Kidney (tissue), 14 donors: ENCODE results near the gene NTSR1. TPM values are rescaled to one million over a fixed set of nuclear protein-coding genes. Genes with fewer than 3 reads are reported as not detected.

Experiments
- DNase-seq, 5 donors: peaks; one replicate each; pipeline ENCODE4 v3.0.0-alpha.2; 2013 to 2020
- FAIRE-seq: peaks from 2 replicates; lab custom pipeline; 2012; peaks lifted over from hg19 to GRCh38; lab: Jason Lieb, UNC
- H3K27ac ChIP-seq, 2 donors: one replicate each; pipeline ENCODE4 v1.7.0; 2013; ENCODE audit warnings: low read depth in 2 of 2, low read length in 2 of 2, inconsistent platforms in 1 of 2
- H3K27me3 ChIP-seq: one replicate; pipeline ENCODE4 v1.7.1; 2013; ENCODE audit warnings: low read length, inconsistent platforms; ENCODE audit not compliant: control insufficient read depth, insufficient read depth
- H3K36me3 ChIP-seq, 3 donors: one replicate each; pipeline versions ENCODE4 v1.7.0 to v1.7.1; 2013; ENCODE audit warnings: low read length in 3 of 3, control low read depth in 1 of 3, inconsistent platforms in 1 of 3; ENCODE audit not compliant: insufficient read depth in 3 of 3, control insufficient read depth in 2 of 3
- H3K4me1 ChIP-seq, 3 donors: one replicate each; pipeline versions ENCODE4 v1.7.0 to v1.7.1; 2013; ENCODE audit warnings: low read length in 3 of 3, inconsistent platforms in 1 of 3, low read depth in 1 of 3; ENCODE audit not compliant: control insufficient read depth in 2 of 3, insufficient read depth in 2 of 3
- H3K4me3 ChIP-seq, 3 donors: one replicate each; pipeline versions ENCODE4 v1.7.0 to v1.8.1; 2013; ENCODE audit warnings: low read length in 3 of 3, control low read depth in 1 of 3, inconsistent platforms in 1 of 3
- H3K9ac ChIP-seq, 3 donors: one replicate each; pipeline versions ENCODE4 v1.7.0 to v1.7.1; 2013; ENCODE audit warnings: low read length in 3 of 3, control low read depth in 1 of 3, inconsistent platforms in 1 of 3
- H3K9me3 ChIP-seq, 3 donors: one replicate each; pipeline versions ENCODE4 v1.7.0 to v1.7.1; 2013; ENCODE audit warnings: low read length in 3 of 3, control low read depth in 1 of 3, inconsistent platforms in 1 of 3; ENCODE audit not compliant: control insufficient read depth in 2 of 3, insufficient read depth in 1 of 3
- intact Hi-C: fragments of 100-400 bp; cut with DNase I; formaldehyde crosslinking; loops from one replicate; pipeline ENCODE4 v1.11.1; 2022
- polyA plus RNA-seq: library from polyadenylated mRNA; stranded (reverse); fragments of 350-450 nt; fragmentation: Illumina TruSeq; extraction: RNeasy Lipid Tissue Mini Kit (QIAGEN cat#74804); gene quantifications from one replicate; pipeline ENCODE4 v1.2.3, GENCODE V29; 2014; ENCODE audit warnings: low read depth, low replicate concordance; ENCODE audit not compliant: insufficient read depth
- total RNA-seq: library from RNA; stranded (reverse); fragmentation: NEBNext Ultra II Directional; extraction: Animal tissue kit (Norgen Biotek cat#: 25700); gene quantifications from one replicate; pipeline ENCODE4 v1.2.1, GENCODE V29; 2021
- TF ChIP-seq, protein P1 (sequence below): IDR thresholded peaks from 3 replicates; pipeline ENCODE4 v1.5.1; 2012; ENCODE audit warnings: mild to moderate bottlenecking, moderate library complexity, borderline replicate concordance; ENCODE audit not compliant: insufficient read depth; ENCODE audit errors: extremely low read depth
- donor health status: control.
- donor health status: control.
- donor health status: control.
- donor health status: control.
- donor health status: control.
- donor health status: DM: yes; HTN: yes; CAD: no.
- donor health status: Normal renal cell carcinoma (clear cell type).

Gene NTSR1
- total and polyA plus RNA-seq, 2 donors from 2014 or later = 0.09 TPM; not detected in 1

DNA sequence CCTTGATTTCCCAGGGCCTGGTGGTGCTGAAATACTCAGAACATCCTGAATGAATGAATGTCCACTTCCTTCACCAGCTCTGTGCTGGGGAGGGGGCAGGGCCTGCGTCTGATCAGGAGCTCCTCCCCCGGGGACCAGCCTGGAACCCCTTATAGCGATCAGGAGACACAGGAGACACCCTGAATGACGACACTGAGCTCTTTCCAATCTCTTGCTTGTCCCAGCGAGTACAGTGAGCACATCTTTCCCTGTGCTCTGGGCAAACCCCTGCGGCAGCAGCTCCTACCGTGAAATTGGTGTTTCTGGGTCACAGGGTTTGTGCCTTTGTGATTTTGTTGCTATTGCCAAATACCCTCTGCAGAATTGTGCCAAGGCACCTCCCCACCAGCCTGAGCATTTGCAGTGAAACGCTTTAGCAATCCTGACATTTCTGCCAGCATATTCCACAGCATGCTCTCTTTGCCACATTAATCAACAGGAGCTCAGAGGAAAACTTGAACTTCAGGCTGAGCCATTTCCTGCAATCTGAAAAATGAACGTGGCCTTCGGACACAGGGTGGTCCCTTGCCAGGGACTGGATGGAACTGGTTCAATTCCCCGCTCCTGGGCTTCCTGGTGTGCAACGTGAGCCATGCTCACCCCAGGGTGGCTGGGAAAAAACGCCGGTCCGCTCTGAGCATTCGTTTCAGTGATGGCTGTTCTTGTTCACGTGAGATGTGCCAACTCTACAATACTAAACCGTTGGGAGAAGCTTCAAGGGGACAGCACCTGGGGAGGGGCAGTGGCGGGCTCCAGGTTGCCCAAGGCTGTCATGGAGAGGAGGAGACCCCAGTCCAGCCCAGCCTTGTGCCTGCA lies 64.6 kb downstream of the NTSR1 start:
- Histone ChIP-seq H3K4me3 (no peak overlapping the region), H3K4me1 (peaks cover 0 to 44% (median 3%) of the 10 kb centered on the region in 3 donors), H3K36me3 (no peaks in the 10 kb centered on the region), H3K27ac (peak overlapping the region; percentile 29 to 84), H3K9ac (peak overlapping the region in 2 of 3 donors; percentile 19 to 29), H3K9me3 (no peaks in the 10 kb centered on the region), H3K27me3 (no peaks in the 10 kb centered on the region)
- TF ChIP-seq, protein P1, sequence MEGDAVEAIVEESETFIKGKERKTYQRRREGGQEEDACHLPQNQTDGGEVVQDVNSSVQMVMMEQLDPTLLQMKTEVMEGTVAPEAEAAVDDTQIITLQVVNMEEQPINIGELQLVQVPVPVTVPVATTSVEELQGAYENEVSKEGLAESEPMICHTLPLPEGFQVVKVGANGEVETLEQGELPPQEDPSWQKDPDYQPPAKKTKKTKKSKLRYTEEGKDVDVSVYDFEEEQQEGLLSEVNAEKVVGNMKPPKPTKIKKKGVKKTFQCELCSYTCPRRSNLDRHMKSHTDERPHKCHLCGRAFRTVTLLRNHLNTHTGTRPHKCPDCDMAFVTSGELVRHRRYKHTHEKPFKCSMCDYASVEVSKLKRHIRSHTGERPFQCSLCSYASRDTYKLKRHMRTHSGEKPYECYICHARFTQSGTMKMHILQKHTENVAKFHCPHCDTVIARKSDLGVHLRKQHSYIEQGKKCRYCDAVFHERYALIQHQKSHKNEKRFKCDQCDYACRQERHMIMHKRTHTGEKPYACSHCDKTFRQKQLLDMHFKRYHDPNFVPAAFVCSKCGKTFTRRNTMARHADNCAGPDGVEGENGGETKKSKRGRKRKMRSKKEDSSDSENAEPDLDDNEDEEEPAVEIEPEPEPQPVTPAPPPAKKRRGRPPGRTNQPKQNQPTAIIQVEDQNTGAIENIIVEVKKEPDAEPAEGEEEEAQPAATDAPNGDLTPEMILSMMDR = no peak
- FAIRE-seq (no peak), DNase-seq (peak in 2 of 5 donors; percentile 64 to 65)
- intact Hi-C loops = no loop called here

DNA sequence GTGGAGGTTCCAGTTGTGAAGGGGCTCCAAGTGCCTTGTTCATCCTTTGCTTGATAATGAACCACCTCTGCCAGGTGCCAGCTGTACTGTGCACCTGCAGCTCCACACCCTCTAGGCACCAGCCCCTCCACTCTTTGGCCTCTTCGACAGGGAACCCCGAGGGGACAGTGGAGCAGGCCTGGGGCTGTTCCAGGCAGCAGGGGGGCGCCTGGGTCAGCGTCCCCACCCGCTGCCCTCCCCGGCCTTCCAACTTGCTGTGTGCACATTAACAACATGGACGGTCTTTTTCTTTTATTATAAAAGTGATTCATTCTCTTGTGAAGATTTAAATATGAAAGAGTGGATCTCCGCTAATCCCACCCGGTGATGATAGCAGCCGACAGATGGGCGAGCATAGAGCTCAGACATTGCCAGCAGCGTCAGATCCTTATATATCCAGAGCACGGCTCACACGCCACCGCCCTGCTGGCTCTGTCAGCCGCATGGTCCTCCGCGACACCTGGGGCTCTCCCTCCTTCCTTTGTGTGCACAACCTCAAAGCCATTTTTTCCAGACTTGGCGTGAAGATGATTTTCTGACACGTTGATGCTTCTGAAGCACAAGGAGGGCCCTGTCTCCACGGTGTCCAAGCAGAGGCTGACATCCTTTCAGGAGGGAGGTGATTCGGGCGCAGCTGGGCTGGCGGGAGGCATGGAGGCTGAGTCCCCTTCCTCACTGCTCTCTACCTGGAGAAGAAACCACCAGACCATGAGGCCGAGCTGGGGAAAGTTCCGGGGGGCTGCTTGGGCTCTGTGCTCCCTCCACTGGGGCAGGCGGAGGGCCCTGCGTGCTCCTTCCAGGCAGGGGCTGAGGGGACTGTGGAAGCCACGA lies 65.4 kb downstream of the NTSR1 start:
- H3K9ac ChIP-seq = peak overlapping the region in 1 of 3 donors; percentile 19
- FAIRE-seq (no peak), DNase-seq (no peak)
- H3K27ac ChIP-seq = peak overlapping the region in 1 of 2 donors; percentile 84
- H3K9me3 ChIP-seq = no peaks in the 10 kb centered on the region
- peaks cover 0 to 39% (median 1%) of the 10 kb centered on the region in 3 donors for H3K4me1 ChIP-seq
- TF ChIP-seq, protein P1 = no peak
- H3K36me3 ChIP-seq = no peaks in the 10 kb centered on the region
- no peak overlapping the region for H3K4me3 ChIP-seq
- intact Hi-C loops = no loop called here
- H3K27me3 ChIP-seq = no peaks in the 10 kb centered on the region

DNA sequence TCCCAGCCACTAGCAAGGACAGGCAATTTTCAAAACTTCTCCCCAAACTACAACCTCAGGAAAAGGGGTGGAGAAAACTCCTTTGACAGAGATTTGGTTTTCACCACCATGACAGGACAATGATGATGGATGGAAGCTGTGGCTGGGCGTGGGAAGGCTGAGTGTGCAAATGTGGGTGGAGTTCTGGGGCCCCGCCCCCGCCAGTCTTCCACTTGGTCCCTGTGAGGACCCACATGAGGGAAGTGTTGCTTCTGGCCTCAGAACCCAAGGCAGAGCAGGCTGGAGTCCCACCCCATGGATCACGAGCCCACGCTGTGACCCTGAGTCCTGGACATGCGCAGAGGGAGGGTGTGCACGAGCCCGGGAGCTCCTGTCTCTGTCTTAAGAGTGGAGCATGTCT lies 66.1 kb downstream of the NTSR1 start:
- Histone ChIP-seq H3K4me1 (peaks cover 0 to 37% (median 0%) of the 10 kb centered on the region in 3 donors), H3K9ac (no peak overlapping the region), H3K27ac (no peak overlapping the region), H3K4me3 (no peak overlapping the region), H3K27me3 (no peaks in the 10 kb centered on the region), H3K36me3 (no peaks in the 10 kb centered on the region), H3K9me3 (no peaks in the 10 kb centered on the region)
- intact Hi-C loops = no loop called here
- FAIRE-seq (no peak), DNase-seq (no peak)
- TF ChIP-seq, protein P1 = no peak
